Fibroblast of mammary gland (primary cell): ENCODE measurements around the gene CDKAL1.
A peak's percentile ranks its signal among the peaks of the same experiment; 100 is the strongest.

Experiments
- DNase-seq: peaks from one replicate; pipeline ENCODE4 v3.0.0-alpha.2; 2010; ENCODE audit warnings: low read depth
- H3K4me3 ChIP-seq: 2 replicates; pipeline ENCODE4 v1.5.1; 2011; ENCODE audit warnings: low read depth, mild to moderate bottlenecking, low read length, moderate library complexity; ENCODE audit not compliant: control insufficient read depth
- TF ChIP-seq, protein P1 (sequence below): conservative IDR thresholded peaks from 2 replicates; pipeline ENCODE4 v1.5.1; 2011; ENCODE audit warnings: low read depth, low read length, inconsistent platforms; ENCODE audit not compliant: control insufficient read depth, insufficient read depth

Gene CDKAL1

DNA sequence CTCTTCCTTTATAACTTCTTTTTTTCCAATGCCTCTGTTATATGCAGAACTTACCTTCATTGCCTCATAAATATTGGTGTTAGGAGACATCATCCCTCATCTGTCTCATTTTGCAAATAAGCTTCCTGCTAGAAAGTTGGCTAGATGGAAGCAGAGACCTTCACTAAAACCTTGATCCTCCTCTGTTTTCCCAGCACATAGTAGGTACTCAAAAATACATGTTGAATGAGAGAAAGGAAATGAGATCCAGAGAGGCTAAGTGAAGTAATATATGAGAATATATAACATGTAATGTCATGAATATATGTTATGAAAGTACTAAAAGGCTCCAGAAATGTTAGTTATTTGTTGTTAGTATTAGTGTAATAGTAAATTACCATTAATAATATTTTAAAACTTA, 91.9 kb downstream of the CDKAL1 start:
- no peak overlapping the region for H3K4me3 ChIP-seq
- no peak for DNase-seq
- TF ChIP-seq, protein P1, sequence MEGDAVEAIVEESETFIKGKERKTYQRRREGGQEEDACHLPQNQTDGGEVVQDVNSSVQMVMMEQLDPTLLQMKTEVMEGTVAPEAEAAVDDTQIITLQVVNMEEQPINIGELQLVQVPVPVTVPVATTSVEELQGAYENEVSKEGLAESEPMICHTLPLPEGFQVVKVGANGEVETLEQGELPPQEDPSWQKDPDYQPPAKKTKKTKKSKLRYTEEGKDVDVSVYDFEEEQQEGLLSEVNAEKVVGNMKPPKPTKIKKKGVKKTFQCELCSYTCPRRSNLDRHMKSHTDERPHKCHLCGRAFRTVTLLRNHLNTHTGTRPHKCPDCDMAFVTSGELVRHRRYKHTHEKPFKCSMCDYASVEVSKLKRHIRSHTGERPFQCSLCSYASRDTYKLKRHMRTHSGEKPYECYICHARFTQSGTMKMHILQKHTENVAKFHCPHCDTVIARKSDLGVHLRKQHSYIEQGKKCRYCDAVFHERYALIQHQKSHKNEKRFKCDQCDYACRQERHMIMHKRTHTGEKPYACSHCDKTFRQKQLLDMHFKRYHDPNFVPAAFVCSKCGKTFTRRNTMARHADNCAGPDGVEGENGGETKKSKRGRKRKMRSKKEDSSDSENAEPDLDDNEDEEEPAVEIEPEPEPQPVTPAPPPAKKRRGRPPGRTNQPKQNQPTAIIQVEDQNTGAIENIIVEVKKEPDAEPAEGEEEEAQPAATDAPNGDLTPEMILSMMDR = no peak

DNA sequence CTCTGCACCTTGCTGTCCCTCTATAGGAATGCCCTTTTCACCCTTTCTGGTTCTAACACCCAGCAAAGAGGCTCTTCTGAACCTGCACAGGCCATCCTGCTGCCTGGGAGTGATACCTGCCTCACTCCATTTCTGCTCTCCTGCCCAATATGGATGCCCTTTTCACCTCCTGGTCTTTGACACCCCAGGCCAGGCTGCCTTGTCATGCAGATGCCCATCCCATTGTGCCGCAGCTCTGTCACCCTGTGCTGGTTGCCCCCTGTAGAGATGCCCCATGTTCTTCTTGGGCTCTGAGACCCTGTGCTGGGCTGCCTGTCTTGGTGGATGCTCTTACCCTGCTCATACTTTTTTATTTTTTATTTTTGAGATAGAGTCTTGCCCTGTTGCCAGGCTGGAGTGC, 95.3 kb downstream of the CDKAL1 start:
- no peak for DNase-seq
- H3K4me3 ChIP-seq = no peak overlapping the region
- TF ChIP-seq, protein P1 = no peak

DNA sequence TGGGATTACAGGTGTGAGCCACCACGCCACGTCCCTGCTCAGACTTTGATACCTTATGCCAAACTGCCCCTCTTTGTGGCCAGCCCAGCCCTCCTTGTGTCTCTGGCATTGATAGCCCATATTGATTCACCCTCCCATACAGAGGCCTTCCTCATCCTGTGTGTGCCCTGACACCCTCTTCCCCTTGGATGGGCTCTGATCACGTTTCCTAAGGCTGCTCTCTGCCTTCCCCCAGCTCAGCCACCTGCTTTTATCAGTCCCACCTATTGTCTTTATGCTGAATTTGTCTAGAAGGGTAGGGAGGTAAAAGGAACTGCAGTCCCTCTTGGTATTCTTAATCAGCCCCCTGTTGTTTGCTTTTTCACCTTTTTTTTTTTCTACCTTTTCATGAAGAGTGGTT, 95.9 kb downstream of the CDKAL1 start:
- H3K4me3 ChIP-seq = no peak overlapping the region
- no peak for DNase-seq
- TF ChIP-seq, protein P1 = no peak

DNA sequence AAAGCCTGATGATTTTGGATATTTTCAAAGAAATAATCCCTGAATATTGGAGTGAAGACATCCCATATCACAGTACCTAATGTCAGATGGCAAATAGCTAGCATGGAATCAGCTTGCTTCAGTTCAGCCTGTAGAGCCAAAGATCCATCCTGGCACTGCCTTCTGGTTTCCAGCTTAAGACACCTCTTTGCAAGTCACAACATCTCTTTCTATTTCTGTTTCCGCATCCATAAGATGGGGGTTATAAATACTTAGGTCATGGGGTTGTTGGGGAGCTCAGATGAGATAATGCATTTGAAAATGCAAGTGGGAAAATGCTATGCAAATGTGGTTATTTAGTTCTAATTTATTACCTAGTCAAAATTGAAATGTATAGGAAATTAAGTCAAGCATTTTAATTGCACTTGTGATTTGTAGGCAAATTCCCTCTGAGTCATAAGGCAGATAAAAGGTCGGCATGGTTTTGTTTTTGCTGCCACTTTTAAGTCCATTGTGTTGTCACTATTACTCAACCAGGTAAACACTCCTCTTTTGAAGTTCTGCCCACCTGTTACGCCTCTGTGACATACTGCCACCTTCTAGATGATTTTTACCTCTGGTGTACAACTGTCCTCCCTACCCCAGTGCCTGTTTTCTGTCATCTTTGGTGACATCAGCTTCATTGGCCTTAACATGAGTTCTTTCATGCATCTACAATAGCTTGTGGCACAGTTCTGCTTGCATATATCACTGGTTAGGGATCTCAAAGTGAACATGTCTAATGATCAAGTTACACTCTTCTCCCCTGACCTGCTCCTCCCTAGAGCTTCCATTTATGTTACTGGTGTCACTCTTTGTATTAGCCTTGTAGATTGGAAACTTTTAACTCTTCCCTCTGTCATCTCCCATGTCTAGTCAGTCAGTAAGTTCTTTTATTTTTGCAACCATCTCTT, 96.6 kb downstream of the CDKAL1 start:
- no peak for DNase-seq
- TF ChIP-seq, protein P1 = no peak
- H3K4me3 ChIP-seq = no peak overlapping the region

DNA sequence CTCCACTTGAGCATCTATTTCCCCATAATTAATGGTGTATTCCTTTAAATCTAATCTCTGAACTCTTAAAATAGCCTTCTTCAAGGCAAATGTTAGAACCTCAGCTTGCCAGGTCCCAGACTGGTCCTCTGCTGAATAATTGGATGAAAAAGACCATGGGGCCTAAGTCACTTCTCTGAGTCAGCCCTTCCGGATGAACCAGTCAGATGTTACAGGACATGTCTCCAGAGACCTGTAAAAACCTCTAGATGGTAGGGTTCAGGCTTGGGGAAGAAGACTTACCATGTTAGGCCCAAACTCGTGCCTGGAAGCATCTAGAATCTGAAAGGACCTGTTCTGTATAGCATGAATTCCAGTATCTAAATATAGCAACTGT, 97.3 kb downstream of the CDKAL1 start:
- DNase-seq = peak; percentile 60
- no peak overlapping the region for H3K4me3 ChIP-seq
- TF ChIP-seq, protein P1 = no peak

DNA sequence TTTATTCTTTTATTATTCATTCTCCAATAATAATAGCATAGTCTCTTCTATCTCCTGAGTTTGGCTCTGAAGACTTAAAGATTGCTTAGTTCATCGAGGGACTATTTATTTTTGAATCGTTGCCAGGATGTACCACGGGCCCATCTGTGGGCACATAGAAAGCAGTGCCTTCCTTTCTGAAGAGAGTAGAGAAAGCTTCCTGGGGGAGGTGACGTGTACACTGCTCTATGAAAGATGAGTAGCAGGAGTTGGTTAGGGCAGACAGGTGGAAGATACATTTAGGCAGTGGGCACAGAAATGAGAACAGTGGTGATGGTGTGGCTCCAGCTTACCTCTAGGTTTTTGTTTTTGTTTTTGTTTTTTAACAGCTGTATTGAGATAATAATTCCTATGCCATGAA, 98.4 kb downstream of the CDKAL1 start:
- H3K4me3 ChIP-seq = no peak overlapping the region
- no peak for DNase-seq
- TF ChIP-seq, protein P1 = no peak
